Measurements from ENCODE around the gene COPS3.
"Not testable (repeated sequence)": the region's sequence is repeated elsewhere in the genome, so short reads cannot be mapped to it uniquely, and the experiment has no call there.

COPS3 gene

GRCh38 chr17:17303010-17303846 lies 22.2 kb upstream of the COPS3 start, which contains the start of gene NT5M:
NT5M (plus strand) TSS chr17:17303373; CDS start chr17:17303551, 178 bp downstream.
- DNase-seq (ENCODE audit: low read depth, low spot score) = no peak
- no peak within 1 kb of the TSS for H3K27ac ChIP-seq

GRCh38 chr17:17301659-17302058 lies 20.6 kb upstream of the COPS3 start:
- not testable (repeated sequence) for H3K27ac ChIP-seq; DNase-seq (ENCODE audit: low read depth, low spot score)

- DNase-seq (ENCODE audit: low read depth, low spot score) = no peak
- H3K27ac ChIP-seq = no peak overlapping the region
Observed at GRCh38 chr17:17300624-17301568, 19.9 kb upstream of the COPS3 start.

GRCh38 chr17:17298108-17298507 lies 17.1 kb upstream of the COPS3 start:
- no peak overlapping the region for H3K27ac ChIP-seq

GRCh38 chr17:17297217-17297616 lies 16.2 kb upstream of the COPS3 start:
- DNase-seq (ENCODE audit: low read depth, low spot score) = no peak

More at GRCh38 chr17:17298108-17298507, 17.1 kb upstream of the COPS3 start:
- no peak for DNase-seq (ENCODE audit: low read depth, low spot score)

GRCh38 chr17:17295141-17295540 lies 14.1 kb upstream of the COPS3 start:
- no peak overlapping the region for H3K27ac ChIP-seq
- DNase-seq (ENCODE audit: low read depth, low spot score) = no peak

More at GRCh38 chr17:17297217-17297616, 16.2 kb upstream of the COPS3 start:
- peak overlapping the region; percentile 57 for H3K27ac ChIP-seq

- H3K27ac ChIP-seq = no peak overlapping the region
- DNase-seq (ENCODE audit: low read depth, low spot score) = no peak
Observed at GRCh38 chr17:17289701-17290100, 8.7 kb upstream of the COPS3 start.

- H3K27ac ChIP-seq = no peak overlapping the region
- DNase-seq (ENCODE audit: low read depth, low spot score) = no peak
Observed at GRCh38 chr17:17289086-17289485, 8.0 kb upstream of the COPS3 start.

GRCh38 chr17:17285951-17286350 lies 4.9 kb upstream of the COPS3 start:
- no peak for DNase-seq (ENCODE audit: low read depth, low spot score)
- no peak overlapping the region for H3K27ac ChIP-seq

GRCh38 chr17:17279316-17279715 lies 1.7 kb downstream of the COPS3 start:
- H3K27ac ChIP-seq = no peak overlapping the region
- no peak for DNase-seq (ENCODE audit: low read depth, low spot score)

- not testable (repeated sequence) for DNase-seq (ENCODE audit: low read depth, low spot score); H3K27ac ChIP-seq
Observed at GRCh38 chr17:17277431-17277830, 3.6 kb downstream of the COPS3 start.

- DNase-seq (ENCODE audit: low read depth, low spot score) = no peak
- H3K27ac ChIP-seq = no peak overlapping the region
Observed at GRCh38 chr17:17275971-17276370, 5.1 kb downstream of the COPS3 start.

GRCh38 chr17:17269926-17270773 lies 10.9 kb downstream of the COPS3 start:
- H3K27ac ChIP-seq = no peak overlapping the region
- no peak for DNase-seq (ENCODE audit: low read depth, low spot score)

GRCh38 chr17:17264430-17264829 lies 16.6 kb downstream of the COPS3 start:
- DNase-seq (ENCODE audit: low read depth, low spot score) = no peak
- H3K27ac ChIP-seq = no peak overlapping the region

GRCh38 chr17:17258998-17259397 lies 22.0 kb downstream of the COPS3 start:
- H3K27ac ChIP-seq = no peak overlapping the region
- no peak for DNase-seq (ENCODE audit: low read depth, low spot score)

GRCh38 chr17:17258011-17258410 lies 23.0 kb downstream of the COPS3 start:
- no peak overlapping the region for H3K27ac ChIP-seq
- DNase-seq (ENCODE audit: low read depth, low spot score) = no peak

- no peak overlapping the region for H3K27ac ChIP-seq
- no peak for DNase-seq (ENCODE audit: low read depth, low spot score)
Observed at GRCh38 chr17:17256316-17256715, 24.7 kb downstream of the COPS3 start.

- H3K27ac ChIP-seq; DNase-seq (ENCODE audit: low read depth, low spot score): not testable (repeated sequence)
Observed at GRCh38 chr17:17255689-17256088, 25.4 kb downstream of the COPS3 start.

GRCh38 chr17:17254036-17254435 lies 27.0 kb downstream of the COPS3 start:
- H3K27ac ChIP-seq = no peak overlapping the region
- no peak for DNase-seq (ENCODE audit: low read depth, low spot score)

GRCh38 chr17:17253406-17253805 lies 27.6 kb downstream of the COPS3 start:
- no peak overlapping the region for H3K27ac ChIP-seq
- no peak for DNase-seq (ENCODE audit: low read depth, low spot score)

All from epithelial cell of prostate (primary cell).